Measurements from ENCODE around the gene FBXO28.

The FBXO28 gene

DNA sequence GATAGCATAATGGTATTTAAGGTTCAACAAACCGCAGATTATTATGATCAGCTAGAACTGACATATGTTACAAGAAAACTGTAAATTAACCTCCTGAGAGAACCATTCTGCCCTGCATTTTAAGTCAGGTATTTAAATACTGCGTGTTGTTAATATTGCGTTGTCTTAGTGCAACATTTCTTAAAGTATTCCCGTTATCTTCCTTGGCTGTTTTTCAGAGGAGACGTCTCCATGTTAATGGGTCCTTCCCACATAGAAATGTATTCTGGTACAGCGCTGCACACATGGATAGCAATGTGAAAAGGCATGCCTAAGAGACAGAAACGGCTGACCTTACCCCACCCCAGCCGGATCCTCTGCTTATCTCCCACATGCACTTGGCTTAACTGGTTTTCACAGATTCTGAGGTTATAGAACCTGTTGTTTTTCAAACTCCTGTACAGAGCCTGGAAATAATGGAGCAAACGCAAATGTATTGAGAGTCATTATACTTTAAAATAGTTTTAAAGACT lies 46.3 kb downstream of the FBXO28 start:
- no peak for DNase-seq

DNA sequence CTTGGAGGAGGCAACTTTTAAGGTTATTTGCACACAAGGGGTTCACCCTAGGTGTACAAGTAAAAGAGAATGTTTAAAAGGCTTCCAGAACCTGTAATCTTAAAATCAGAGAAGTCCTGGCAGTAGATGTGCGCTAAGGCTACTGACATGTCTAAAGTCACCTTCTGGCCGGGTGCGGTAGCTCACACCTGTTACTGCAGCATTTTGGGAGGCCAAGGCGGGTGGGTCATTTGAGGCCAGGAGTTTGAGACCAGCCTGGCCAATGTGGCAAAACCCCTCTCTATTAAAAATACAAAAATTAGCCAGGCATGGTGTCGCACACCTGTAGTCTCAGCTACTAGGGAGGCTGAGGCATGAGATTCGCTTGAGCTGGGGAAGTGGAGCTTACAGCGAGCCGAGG lies 48.9 kb downstream of the FBXO28 start:
- DNase-seq, result no peak

DNA sequence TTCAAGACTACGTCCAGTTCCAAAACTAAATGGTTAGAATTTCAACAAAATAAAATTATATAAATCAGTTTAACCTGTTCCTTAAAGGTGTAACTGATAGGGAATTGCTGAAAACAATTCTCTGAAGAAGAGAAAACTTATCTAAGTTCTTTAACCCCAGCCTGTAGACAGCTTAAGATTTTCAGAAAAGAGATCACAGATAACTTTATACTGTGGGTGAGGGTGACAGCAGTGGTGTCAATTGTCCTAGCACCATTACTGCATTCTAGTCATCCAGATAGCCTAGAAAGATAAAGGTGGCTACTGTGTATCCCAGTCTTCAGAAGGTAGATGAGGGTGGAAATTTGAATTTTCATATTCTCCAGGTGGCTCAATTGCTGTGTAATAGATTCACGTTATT lies 49.4 kb downstream of the FBXO28 start:
- no peak for DNase-seq

DNA sequence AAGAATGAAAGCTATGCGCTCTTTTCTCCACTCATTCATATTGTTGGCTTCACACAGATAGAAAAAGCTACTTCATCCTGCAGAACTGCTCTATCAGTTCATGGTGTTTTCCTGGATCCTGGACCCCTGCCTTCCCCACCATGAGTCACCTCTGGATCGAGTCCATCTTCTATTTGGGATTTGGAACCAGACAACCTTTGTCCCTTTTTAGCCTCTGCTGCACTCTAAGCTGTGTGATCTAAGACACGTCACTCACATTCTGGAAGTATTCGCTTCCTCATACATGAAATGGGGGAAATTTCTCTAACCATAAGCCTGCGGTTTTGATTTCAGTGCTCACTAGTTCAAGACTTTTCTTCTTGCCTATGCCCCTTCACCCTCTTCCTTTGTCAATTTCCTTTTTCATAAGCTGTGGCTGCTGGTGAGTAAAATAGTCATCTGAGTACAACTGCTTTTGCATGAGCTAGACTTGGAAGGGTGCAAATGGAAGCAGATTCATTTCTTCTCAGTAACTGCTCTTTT lies 55.0 kb downstream of the FBXO28 start:
- DNase-seq, result no peak

DNA sequence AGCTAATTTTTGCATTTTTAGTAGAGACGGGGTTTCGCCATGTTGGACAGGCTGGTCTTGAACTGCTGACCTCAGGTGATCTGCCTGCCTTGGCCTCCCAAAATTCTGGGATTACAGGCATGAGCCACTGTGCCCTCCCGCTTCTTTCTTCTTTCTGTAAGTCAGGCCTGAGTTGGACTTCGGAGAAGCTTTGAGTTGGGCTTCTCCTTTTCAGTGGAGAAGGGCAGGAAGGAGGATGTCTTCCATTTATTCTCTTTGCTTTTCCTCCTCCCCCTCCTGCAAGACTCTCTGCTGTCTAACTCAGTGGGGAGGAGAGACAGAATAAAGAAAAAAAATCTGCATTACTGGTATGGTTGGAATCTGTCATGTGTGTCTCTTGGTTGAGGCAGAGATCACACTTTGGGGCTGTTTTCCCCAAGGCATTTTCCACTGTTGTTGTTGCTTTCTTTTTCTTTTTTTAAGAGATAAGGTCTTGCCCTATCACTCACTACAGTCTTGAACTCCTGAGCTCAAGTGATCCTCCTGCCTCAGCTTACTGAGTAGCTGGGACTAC lies 55.9 kb downstream of the FBXO28 start:
- DNase-seq, result no peak

DNA sequence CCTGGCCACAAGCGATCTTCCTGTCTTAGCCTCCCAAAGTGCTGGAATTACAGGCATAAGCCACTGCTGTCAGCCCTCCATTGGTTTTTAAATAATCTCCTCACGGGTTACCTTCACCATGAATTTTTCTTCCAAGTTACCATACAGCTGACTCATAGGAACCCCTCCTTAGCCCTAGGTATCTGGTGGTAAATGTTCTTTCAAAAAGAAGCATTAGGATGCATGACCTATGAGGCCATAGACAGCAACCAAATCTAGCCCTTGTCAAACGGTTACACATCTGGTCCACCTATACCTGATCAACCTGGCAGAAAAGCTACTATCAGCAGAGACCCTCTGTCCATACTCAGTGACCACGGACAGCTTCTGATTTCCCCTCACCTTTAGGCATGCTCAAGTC lies 56.4 kb downstream of the FBXO28 start:
- no peak for DNase-seq

DNA sequence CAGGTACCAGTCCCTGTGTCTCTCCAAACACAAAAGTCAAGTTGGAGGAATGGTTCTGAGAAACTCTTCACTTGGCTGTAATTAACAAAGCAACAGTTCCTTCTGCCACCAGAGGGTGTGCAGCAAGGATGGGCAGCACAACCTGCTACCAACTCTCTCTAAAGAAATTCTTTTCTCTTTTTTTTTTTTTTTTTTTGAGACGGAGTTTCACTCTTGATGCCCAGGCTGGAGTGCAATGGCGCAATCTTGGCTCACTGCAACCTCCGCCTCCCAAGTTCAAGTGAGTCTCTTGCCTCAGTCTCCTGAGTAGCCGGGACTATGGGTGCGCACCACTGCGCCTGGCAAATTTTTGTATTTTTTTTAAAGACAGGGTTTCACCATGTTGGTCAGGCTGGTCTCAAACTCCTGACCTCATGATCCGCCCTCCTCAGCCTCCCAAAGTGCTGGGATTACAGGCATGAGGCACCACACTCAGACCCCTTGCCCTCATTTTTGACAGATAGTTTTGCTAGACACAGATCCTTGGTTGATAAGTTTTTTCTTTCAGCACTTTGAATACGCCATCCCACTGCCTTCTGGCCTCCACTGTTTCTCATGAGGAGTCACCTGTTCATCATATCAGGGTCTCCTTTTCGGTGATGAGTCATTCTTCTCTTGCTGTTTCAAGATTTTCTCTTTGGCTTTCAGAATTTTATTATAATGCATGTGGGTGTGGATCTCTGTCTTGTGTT lies 57.0 kb downstream of the FBXO28 start:
- peak; percentile 72 for DNase-seq

DNA sequence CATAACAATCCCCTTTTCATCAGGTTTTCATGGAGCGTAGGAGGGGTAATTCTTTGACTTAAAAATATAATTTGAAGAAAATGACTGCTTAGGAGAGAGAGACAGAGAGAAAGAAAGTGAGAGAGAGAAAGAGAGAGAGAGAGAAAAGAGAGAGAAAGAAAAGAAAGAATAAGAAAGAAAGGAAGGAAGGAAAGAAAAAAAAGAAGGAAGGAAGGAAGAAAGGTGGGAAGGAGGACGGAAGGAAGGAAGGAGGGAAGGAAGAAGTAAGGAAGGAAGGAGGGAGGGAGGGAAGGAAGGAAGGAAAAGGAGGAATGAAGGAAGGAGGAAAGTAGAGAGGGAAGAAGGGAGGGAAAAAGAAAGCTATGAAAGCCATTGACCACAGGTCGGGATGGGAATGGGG lies 58.3 kb downstream of the FBXO28 start:
- no peak for DNase-seq

DNA sequence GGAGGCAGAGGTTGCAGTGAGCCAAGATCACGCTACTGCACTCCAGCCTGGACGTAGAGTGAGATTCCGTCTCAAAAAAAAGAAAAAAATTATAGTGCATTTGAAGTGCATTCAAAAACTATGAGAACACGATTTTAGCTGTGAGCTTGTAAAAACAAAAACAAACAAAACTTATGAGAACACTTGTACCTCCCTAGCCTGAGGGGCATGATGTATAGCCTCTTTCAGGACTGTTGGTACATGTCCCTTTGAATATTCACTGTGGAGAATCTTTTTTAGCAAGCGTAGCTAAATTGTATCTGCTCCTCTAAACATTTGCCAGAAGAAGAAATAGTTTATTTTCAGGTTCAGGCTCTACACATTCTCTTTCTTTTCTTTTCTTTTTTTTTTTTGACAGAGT lies 59.6 kb downstream of the FBXO28 start:
- DNase-seq, result no peak

DNA sequence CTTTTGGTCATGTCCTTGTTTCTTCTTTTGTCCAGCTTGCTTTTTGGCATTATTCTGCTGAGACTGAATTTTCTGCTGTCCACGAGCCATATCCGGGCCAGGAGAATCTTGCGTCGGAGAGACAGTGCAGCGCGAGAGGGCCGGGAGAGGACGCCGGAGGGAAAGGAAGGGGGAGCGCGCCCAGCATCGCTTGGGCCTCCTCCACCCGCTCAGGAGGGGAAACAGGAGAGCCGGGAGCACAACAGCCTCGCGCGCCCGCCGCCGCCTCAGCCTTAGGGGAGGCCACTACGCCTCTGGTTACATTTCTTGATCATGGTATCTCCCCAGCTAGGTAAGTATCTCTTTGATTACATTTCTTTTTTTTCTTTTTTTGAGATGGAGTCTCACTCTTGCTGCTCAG lies 61.7 kb downstream of the FBXO28 start:
- no peak for DNase-seq

DNA sequence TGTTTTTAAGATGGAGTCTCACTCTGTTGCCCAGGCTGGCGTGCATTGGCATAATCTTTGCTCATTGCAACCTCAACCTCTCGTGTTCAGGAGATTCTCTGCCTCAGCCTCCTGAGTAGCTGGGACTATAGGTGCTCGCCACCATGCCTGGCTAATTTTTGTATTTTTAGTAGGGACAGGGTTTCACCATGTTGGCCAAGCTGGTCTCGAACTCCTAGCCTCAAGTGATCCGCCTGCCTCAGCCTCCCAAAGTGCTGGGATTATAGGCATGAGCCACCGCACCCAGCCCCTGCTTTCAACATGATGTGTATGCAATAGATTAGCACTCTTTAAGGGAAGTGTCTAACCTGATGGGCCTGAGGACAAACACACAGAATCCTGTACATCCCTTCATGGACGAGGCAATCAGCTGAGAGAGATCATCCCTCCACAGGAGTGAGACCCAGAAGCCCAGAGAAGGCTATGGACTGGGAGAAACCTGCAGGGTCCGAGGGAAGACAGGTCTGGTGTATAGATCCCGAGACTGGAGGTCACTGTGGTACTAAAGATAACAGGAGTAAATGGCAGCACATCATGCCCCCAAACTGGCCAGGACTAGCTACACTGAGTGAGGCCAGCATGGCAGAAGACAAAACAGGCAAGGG lies 63.6 kb downstream of the FBXO28 start:
- DNase-seq, result peak; percentile 43

DNA sequence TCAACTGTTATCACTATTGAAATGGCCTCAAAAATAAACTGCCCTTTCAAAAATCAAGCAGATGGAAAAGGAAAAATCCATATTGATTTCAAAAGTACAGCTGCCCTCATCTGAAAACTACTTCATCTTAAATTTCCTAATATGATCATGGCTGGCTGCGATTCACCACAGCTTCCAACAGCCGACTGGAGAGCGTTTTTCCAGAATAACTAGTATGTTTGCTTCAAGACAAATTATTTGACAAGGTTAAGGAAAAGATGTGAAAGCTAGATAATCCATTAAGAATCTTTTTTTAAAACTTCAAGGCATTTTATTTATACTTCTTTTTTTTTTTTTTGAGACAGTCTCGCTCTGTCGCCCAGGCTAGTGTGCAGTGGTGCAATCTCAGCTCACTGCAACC lies 65.0 kb downstream of the FBXO28 start:
- no peak for DNase-seq

DNA sequence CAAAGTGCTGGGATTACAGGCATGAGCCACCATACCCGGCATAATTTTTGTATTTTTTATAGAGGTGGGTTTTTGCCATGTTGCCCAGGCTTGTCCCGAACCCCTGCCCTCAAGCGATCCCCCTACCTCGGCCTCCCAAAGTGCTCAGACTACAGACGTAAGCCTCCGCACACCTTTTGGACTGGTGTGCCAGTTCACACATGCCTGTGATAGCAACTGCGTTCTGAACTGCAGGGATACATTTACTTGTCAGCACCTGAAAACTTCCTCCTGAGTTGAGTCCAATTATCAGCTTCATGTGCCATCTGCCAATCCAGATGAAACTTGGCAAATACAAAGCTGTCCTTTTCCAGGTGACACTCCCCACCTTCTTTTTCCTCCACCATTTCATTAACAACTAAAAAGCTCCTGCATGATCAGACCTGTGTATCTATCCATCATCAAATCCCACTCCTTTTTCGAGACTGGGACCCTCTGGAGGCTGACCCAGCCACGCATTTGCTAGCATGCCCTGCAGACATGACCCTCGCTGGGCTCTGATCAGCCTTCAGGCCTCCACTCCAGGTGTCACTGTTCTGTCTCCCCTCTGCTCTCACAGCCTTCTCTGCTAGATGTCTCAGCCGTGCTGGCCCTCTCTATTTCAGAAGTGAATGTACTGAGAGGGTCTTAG lies 67.0 kb downstream of the FBXO28 start:
- peak; percentile 60 for DNase-seq

DNA sequence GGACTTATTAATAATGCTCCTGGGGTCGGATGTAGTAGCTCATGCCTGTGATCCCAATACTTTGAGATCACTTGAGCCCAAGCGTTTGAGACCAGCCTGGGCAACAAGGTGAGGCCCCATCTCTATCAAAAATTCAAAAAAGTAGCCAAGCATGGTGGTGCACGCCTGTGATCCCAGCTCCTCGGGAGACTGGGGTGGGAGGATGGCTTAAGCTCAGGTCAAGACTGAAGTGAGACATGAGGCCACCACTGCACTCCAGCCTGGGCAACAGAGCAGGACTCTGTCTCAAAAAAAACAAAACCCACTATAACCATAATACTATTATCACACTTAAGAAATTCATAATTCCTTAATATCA lies 67.5 kb downstream of the FBXO28 start:
- peak; percentile 61 for DNase-seq

DNA sequence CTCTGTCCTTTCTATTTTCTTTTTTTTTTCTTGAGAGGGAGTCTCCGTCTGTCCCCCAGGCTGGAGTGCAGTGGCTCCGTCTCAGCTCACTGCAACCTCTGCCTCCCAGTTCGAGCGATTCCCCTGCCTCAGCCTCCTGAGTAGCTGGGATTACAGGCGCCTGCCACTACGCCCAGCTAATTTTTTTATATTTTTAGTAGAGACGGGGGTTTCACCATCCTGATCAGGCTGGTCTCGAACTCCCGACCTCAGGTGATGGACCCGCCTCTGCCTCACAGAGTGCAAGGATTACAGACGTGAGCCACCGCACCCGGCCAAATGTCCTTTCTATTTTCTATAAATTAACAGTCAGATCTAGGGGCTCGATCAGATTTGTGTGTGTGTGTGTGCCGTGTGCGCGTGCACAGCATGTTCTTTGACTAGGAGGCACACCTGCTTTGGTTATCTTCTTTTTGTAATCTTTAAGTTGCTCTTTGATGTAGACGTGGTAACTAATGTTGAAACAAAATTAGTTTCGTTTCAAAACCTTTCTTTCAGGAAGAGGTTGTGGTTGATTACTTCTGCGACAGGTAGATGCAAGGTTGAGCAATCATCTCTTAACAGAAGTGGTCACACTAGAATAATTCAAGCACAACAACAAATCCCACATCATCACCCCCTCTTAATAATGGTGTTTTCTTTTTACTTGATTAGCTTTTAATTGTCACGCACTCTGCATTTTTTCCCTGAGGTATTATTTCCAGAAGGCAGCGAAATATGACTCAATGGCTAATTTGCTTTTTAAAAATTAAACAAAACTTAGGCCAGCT lies 68.3 kb downstream of the FBXO28 start:
- peak; percentile 81 for DNase-seq

DNA sequence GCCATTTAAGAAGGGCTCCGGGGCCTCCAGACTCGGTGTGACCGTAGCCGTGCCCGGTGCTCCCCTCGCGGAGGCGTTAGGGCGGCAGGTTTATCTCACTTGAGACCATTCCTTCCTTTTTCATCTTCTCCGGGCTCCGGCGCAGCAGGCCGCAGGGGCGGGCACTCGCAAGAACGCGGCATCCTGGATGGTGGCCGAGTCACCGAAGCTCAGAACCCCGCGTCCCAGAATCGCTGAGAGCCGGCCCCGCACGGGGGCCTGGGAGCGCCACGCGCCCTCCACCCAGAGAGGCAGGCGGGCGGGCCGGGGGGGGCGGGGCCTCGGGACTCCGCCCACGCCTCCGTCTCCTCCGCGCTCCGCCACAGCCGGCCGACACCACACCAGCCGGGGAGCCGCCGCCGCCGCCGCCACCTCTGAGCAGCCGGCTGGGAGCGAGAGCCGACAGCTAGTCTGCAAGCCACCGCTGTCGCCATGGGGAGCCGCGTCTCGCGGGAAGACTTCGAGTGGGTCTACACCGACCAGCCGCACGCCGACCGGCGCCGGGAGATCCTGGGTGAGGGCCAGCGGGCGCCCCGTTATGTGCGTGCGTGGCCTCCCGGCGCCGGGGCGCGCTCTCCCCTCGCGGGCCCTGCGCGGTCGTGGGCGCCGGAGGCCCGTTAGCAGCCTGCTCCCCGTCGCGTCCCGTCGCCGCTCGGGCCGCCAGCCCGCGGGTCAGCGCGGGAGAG lies 69.1 kb downstream of the FBXO28 start, which contains the start of gene DEGS1:
Gene DEGS1 (plus strand): TSS at position 375 of the 725 bp plus-strand sequence. CDS start 97 bp downstream, at position 472.
- DNase-seq, result peak; percentile 93

DNA sequence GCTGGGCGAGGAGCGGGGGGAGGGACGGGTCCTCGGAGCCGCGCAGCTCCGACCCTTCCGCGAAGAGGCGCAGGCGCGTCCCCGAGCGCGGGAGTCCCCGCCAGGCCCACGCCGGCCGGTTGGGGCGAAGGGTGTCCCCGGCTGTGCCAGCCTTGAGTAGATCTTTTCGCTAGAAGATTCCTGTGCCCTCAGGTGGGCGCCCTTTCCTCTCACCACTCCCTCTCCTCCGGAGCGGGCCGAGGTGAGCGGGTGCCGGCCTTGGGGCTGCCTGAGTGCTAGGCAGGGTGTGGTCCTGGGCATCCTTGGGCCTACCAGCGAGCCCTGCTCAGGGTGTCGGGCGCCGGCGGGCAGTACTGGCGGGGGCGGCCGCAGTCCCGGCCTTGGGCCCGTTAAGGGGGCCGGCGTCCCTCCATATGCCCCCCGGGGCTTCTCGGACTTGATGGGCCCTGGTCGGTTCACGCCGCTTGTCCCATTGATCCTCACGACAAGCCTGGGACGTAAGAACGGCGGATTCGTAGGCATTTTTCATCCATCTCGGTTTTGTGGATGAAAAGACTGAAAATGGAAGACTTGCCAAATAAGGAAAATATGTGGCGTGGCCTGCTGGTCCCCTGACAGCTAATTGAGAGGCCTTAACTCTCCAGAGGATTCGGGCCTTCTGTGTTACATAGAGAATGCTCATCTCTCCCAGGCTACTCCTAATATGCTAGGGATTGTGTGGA lies 69.8 kb downstream of the FBXO28 start:
- DNase-seq, result peak; percentile 88

DNA sequence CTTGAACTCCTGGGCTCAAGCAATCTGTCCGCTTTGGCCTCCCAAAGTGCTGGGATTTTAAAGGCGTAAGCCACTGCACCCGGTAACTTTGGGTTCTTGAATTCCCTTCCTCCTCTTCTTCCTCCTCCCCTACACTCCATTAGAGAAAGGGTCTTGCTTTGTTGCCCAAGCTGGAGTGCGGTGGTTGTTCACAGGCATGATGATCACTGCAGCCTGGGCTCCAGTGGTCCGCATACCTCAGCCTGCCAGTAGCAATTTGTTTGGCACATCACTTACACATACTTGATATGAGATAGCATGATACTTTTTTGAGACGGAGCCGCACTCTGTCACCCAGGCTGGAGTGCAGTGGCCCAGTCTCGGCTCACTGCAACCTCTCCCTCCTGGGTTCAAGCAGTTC lies 71.3 kb downstream of the FBXO28 start:
- DNase-seq, result peak; percentile 53

DNA sequence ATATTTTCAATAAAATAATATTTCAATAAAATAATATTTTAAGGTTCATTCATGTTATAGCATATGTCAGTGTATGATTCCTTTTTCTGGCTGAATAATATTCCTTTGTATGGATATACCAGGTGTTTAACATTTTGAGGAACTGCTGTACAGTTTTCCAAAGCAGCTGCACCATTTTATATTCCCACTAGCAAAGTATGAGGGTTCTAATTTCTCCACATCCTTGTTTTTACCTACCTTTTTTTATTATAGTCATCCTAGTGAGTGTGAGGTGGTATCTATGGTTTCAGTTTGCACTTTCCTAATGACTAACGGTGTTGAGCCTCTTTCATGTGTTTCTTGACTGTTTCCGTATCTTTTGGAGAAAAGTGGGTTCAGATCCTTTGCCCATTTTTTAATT lies 74.4 kb downstream of the FBXO28 start:
- DNase-seq, result no peak

DNA sequence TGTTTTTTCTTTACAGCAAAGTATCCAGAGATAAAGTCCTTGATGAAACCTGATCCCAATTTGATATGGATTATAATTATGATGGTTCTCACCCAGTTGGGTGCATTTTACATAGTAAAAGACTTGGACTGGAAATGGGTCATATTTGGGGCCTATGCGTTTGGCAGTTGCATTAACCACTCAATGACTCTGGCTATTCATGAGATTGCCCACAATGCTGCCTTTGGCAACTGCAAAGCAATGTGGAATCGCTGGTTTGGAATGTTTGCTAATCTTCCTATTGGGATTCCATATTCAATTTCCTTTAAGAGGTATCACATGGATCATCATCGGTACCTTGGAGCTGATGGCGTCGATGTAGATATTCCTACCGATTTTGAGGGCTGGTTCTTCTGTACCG lies 75.7 kb downstream of the FBXO28 start:
- DNase-seq, result peak; percentile 38
